ENCODE data around the gene CYTH3.

DNA sequence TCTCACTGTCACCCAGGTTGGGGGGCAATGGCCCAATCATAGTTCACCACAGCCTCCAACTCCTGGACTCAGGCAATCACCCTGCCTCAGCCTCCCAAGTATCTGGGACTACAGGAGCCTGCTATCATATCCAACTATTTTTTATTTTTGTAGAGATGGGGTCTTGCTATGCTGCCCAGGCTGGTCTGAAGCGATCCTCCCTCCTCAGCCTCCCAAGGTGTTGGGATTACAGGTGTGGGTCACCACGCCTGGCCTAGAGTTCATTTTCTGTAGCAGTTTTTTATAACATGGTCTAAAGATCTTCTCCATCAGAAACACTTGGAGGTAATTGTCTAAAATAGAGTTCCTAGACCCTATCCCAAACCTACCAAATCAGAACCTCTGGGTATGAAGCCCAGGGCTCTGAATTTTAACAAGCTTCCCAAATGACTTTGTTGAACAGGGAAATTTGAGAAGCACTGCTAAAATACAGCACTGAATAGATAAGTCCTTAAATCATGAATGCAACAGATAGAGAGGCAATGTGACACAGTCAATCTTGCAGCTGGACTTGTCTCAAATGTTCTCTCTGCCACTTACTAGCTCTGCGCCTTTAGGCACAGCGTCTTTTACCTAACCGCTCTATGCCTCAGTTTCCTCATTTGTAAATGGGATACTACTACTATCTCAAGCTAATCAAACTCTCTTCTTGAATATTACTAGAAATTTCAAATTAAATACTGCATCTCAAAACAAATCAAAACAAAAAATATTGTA is 63.7 kb downstream of the CYTH3 start:
- TF ChIP-seq, protein P1, sequence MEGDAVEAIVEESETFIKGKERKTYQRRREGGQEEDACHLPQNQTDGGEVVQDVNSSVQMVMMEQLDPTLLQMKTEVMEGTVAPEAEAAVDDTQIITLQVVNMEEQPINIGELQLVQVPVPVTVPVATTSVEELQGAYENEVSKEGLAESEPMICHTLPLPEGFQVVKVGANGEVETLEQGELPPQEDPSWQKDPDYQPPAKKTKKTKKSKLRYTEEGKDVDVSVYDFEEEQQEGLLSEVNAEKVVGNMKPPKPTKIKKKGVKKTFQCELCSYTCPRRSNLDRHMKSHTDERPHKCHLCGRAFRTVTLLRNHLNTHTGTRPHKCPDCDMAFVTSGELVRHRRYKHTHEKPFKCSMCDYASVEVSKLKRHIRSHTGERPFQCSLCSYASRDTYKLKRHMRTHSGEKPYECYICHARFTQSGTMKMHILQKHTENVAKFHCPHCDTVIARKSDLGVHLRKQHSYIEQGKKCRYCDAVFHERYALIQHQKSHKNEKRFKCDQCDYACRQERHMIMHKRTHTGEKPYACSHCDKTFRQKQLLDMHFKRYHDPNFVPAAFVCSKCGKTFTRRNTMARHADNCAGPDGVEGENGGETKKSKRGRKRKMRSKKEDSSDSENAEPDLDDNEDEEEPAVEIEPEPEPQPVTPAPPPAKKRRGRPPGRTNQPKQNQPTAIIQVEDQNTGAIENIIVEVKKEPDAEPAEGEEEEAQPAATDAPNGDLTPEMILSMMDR (IDR thresholded peaks at IDR 0.05 in 8 of 11, conservative IDR thresholded peaks at IDR 0.05 in 3 of 11): no peak
- no peak for TF ChIP-seq POLR2AphosphoS5 (IDR thresholded peaks at IDR 0.05)

Measured in spleen (tissue), 7 donors.